Measurements from ENCODE around the gene EXO5. TPM values are rescaled to one million over a fixed set of nuclear protein-coding genes. Genes with fewer than 3 reads are reported as not detected.

Gene EXO5
- total and polyA plus RNA-seq, 2 of the 13 experiments (the other 11 are each of a cell fraction or from before 2014, with no cell fraction given), result 9.9 to 20.5 TPM

DNA sequence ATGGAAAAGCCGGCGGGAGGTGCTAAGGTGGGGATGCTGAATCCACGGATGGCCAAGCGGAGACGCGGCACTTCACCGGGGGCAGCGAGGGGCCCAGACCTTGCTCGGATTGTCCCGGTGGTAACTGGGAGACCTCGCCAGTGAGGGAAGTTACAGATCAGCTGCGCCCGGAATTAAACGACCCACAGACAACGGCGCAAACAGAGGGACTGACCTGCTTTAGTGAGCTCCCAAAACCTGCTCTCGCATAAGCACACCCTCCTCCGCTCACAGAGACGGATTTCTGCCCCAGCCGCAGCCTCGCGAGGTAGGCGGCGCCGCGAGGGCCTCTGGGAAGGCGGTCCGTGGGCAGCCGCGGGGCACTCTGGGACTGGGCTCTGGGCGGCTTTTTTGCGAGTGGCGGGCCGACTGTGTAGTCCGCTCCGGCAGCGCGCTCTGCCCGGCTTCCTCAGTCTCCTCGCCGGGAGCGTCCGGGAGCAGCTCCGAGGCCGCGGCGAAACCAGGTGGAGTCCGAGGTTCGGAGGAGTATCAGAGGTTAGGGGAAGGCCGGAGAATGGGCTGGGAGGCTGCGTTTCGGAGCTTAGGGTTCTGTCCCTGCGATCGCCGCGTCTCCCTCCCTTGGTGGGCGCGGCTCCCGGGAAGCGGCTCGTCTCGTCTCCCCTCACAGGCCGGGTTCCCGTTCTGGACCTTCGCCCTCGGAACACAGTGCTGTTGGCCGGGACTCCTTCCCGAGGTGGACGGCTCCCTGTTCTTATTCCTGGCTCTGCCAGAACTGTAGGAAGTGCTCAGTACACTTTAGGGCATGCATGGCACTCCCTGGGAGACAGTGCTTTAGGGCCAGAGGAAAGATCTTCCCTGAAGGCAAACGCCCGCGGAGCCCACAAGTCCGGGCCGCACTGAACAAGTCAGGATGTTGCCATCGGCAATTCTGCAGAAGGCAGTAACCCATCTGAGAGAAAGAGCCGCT lies at the start of gene EXO5 (continued):
- peak; percentile 93; the same call in 1 of the 2 replicates for TF ChIP-seq XBP1 (CRISPR knock-in tag; IDR thresholded peaks at IDR 0.05)
- TF ChIP-seq, protein P1, sequence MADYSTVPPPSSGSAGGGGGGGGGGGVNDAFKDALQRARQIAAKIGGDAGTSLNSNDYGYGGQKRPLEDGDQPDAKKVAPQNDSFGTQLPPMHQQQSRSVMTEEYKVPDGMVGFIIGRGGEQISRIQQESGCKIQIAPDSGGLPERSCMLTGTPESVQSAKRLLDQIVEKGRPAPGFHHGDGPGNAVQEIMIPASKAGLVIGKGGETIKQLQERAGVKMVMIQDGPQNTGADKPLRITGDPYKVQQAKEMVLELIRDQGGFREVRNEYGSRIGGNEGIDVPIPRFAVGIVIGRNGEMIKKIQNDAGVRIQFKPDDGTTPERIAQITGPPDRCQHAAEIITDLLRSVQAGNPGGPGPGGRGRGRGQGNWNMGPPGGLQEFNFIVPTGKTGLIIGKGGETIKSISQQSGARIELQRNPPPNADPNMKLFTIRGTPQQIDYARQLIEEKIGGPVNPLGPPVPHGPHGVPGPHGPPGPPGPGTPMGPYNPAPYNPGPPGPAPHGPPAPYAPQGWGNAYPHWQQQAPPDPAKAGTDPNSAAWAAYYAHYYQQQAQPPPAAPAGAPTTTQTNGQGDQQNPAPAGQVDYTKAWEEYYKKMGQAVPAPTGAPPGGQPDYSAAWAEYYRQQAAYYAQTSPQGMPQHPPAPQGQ (CRISPR knock-in tag; IDR thresholded peaks at IDR 0.05; ENCODE audit: borderline replicate concordance), result no peak
- TF ChIP-seq, protein P2, sequence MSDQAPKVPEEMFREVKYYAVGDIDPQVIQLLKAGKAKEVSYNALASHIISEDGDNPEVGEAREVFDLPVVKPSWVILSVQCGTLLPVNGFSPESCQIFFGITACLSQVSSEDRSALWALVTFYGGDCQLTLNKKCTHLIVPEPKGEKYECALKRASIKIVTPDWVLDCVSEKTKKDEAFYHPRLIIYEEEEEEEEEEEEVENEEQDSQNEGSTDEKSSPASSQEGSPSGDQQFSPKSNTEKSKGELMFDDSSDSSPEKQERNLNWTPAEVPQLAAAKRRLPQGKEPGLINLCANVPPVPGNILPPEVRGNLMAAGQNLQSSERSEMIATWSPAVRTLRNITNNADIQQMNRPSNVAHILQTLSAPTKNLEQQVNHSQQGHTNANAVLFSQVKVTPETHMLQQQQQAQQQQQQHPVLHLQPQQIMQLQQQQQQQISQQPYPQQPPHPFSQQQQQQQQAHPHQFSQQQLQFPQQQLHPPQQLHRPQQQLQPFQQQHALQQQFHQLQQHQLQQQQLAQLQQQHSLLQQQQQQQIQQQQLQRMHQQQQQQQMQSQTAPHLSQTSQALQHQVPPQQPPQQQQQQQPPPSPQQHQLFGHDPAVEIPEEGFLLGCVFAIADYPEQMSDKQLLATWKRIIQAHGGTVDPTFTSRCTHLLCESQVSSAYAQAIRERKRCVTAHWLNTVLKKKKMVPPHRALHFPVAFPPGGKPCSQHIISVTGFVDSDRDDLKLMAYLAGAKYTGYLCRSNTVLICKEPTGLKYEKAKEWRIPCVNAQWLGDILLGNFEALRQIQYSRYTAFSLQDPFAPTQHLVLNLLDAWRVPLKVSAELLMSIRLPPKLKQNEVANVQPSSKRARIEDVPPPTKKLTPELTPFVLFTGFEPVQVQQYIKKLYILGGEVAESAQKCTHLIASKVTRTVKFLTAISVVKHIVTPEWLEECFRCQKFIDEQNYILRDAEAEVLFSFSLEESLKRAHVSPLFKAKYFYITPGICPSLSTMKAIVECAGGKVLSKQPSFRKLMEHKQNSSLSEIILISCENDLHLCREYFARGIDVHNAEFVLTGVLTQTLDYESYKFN (CRISPR knock-in tag; conservative IDR thresholded peaks at IDR 0.05), result peak; percentile 63
- TF ChIP-seq ZNF337 (CRISPR knock-in tag; IDR thresholded peaks at IDR 0.05; ENCODE audit: borderline replicate concordance, low read depth), result no peak
- TF ChIP-seq ZNF230 (CRISPR knock-in tag; IDR thresholded peaks at IDR 0.05), result peak; percentile 84
- TF ChIP-seq XRCC5 (optimal IDR thresholded peaks at IDR 0.05; ENCODE audit: low read length), result peak; percentile 71
- peak; percentile 93 for TF ChIP-seq ZNF292 (CRISPR knock-in tag; IDR thresholded peaks at IDR 0.05; ENCODE audit: borderline replicate concordance, low read depth)
- TF ChIP-seq TBL1XR1 (IDR thresholded peaks at IDR 0.05; ENCODE audit: borderline replicate concordance, low read length, partially characterized antibody), result no peak
- no peak; the same call in 1 of the 2 replicates for TF ChIP-seq TOPORS (CRISPR knock-in tag; IDR thresholded peaks at IDR 0.05)
- no peak for TF ChIP-seq ZC3H13 (CRISPR knock-in tag; IDR thresholded peaks at IDR 0.05)
- TF ChIP-seq HNF4A (CRISPR knock-in tag; IDR thresholded peaks at IDR 0.05), result 0 out of 2 replicates have a peak, but pooled peaks have one; percentile 33
- peak; percentile 67; the same call in 1 of the 2 replicates for TF ChIP-seq ZNF777 (CRISPR knock-in tag; IDR thresholded peaks at IDR 0.05)
- TF ChIP-seq SIN3A (IDR thresholded peaks at IDR 0.05; ENCODE audit: borderline replicate concordance, low read depth, low read length), result 0 out of 2 replicates have a peak, but pooled peaks have one; percentile 72
- no peak for TF ChIP-seq ZNF432 (CRISPR knock-in tag; IDR thresholded peaks at IDR 0.05; ENCODE audit: borderline replicate concordance)
- no peak for TF ChIP-seq SMARCE1 (IDR thresholded peaks at IDR 0.05; ENCODE audit: borderline replicate concordance)
- TF ChIP-seq, protein P3, sequence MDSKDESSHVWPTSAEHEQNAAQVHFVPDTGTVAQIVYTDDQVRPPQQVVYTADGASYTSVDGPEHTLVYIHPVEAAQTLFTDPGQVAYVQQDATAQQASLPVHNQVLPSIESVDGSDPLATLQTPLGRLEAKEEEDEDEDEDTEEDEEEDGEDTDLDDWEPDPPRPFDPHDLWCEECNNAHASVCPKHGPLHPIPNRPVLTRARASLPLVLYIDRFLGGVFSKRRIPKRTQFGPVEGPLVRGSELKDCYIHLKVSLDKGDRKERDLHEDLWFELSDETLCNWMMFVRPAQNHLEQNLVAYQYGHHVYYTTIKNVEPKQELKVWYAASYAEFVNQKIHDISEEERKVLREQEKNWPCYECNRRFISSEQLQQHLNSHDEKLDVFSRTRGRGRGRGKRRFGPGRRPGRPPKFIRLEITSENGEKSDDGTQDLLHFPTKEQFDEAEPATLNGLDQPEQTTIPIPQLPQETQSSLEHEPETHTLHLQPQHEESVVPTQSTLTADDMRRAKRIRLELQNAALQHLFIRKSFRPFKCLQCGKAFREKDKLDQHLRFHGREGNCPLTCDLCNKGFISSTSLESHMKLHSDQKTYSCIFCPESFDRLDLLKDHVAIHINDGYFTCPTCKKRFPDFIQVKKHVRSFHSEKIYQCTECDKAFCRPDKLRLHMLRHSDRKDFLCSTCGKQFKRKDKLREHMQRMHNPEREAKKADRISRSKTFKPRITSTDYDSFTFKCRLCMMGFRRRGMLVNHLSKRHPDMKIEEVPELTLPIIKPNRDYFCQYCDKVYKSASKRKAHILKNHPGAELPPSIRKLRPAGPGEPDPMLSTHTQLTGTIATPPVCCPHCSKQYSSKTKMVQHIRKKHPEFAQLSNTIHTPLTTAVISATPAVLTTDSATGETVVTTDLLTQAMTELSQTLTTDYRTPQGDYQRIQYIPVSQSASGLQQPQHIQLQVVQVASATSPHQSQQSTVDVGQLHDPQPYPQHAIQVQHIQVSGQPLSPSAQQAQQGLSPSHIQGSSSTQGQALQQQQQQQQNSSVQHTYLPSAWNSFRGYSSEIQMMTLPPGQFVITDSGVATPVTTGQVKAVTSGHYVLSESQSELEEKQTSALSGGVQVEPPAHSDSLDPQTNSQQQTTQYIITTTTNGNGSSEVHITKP (CRISPR knock-in tag; IDR thresholded peaks at IDR 0.05; ENCODE audit: low read depth), result 0 out of 2 replicates have a peak, but pooled peaks have one; percentile 23
